HG03175 (cell line): ENCODE results near the gene LGI1.

Source experiments
- ATAC-seq: cut with Tn5 transposase; IDR thresholded peaks from one replicate; pipeline ENCODE4 v1.9.1; 2021; ENCODE audit warnings: mild to moderate bottlenecking, moderate library complexity; ENCODE audit not compliant: unreplicated experiment

LGI1 gene

DNA sequence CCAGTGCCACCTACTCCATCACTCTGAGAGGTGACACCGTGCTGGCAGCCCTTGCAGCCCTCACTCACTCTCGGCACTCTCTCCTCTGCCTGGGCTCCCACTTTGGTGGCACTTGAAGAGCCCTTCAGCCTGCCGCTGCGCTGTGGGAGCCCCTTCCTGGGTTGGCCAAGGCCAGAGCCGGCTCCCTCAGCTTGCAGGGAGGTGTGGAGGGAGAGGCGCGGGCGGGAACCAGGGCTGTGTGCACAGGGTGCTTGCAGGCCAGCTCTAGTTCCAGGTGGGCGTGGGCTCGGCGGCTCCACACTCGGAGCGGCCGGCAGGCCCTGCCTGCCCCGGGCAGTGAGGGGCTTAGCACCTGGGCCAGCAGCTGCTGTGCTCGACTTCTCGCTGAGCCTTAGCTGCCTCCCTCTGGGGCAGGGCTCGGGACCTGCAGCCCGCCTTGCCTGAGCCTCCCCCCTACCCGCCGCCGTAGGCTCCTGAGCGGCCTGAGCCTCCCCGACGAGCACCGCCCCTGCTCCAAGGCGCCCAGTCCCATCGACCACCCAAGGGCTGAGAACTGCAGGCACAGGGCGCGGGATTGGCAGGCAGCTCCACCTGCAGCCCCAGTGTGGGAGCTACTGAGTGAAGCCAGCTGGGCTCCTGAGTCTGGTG is 87.4 kb downstream of the LGI1 start:
- ATAC-seq: no peak
